NCI-H524 (cell line): Measurements from ENCODE around the gene ANKRD20A1.
"Not testable (repeated sequence)": the region's sequence is repeated elsewhere in the genome, so short reads cannot be mapped to it uniquely, and the experiment has no call there.

Source experiments
- DNase-seq, 2 experiments: peaks; one replicate each; lab custom pipeline; 2025; lab: John Stamatoyannopoulos, UW

Gene ANKRD20A1

GRCh38 chr9:67858871-67859270, at the start of gene ANKRD20A1:
Gene ANKRD20A1, plus strand, starts transcription at chr9:67858931. Its CDS starts 496 bp downstream, at chr9:67859427.
- not testable (repeated sequence) for DNase-seq

- not testable (repeated sequence) for DNase-seq
Observed at GRCh38 chr9:67832088-67832487, 26.6 kb upstream of the ANKRD20A1 start.
